Psoas muscle (tissue), 8 donors: ENCODE data around the gene FSTL4. TPM values are rescaled to one million over a fixed set of nuclear protein-coding genes. Genes with fewer than 3 reads are reported as not detected.

Source experiments
- ATAC-seq, 4 donors: fragments of 200-7000 bp; cut with Tn5 transposase; one replicate each; pipeline ENCODE4 v1.9.1; 2020; ENCODE audit warnings: moderate library complexity in 3 of 4, mild to moderate bottlenecking in 2 of 4
- DNase-seq, 2 donors: peaks; one replicate each; pipeline ENCODE4 v3.0.0-alpha.2; 2020
- H3K27ac ChIP-seq: fragments of 200-600 bp; one replicate; pipeline ENCODE4 v1.8.0; 2022
- H3K27me3 ChIP-seq, 3 donors: fragments of 200-600 bp in 1 of 3; one replicate each; pipeline versions ENCODE4 v1.6.1 to v1.8.0; 2013 to 2022; ENCODE audit warnings: low read length in 2 of 3, mild to moderate bottlenecking in 2 of 3, moderate library complexity in 1 of 3; ENCODE audit not compliant: insufficient read depth in 3 of 3
- H3K36me3 ChIP-seq, 2 donors: fragments of 200-600 bp in 1 of 2; one replicate each; pipeline versions ENCODE4 v1.6.1 to v1.8.0; 2013 to 2022; ENCODE audit warnings: low read depth in 1 of 2, mild to moderate bottlenecking in 1 of 2, moderate library complexity in 1 of 2; ENCODE audit not compliant: insufficient read depth in 1 of 2
- H3K4me1 ChIP-seq: fragments of 200-600 bp; one replicate; pipeline ENCODE4 v1.8.0; 2022
- H3K4me3 ChIP-seq: fragments of 200-600 bp; one replicate; pipeline ENCODE4 v1.8.0; 2022; ENCODE audit warnings: mild to moderate bottlenecking
- H3K9me3 ChIP-seq: fragments of 200-600 bp; one replicate; pipeline ENCODE4 v1.8.0; 2022
- CTCF ChIP-seq: fragments of 200-600 bp; IDR thresholded peaks from one replicate; pipeline ENCODE4 v1.8.0; 2022; ENCODE audit warnings: antibody characterized with exemption
- WGBS, 3 donors: extraction: QIAGEN DNeasy Blood & Tissue Kit; methylation state at CpG; one replicate each; pipeline versions ENCODE4 v1.1.6 to v1.1.7; 2013; 5-methylcytosine and 5-hydroxymethylcytosine counted together
- intact Hi-C, 2 donors: fragments of 100-400 bp; cut with DNase I; formaldehyde crosslinking; loops; one replicate each; pipeline versions ENCODE4 v1.11.0 to v1.14.2; 2022
- polyA plus RNA-seq, 3 donors: library from polyadenylated mRNA; stranded (reverse); fragments of 200-250 nt; gene quantifications; one replicate each; pipeline ENCODE4 v1.2.3, GENCODE V29; 2013
- total RNA-seq, 4 donors: library from RNA; stranded (reverse); fragmentation: NEBNext Ultra II Directional in 2 of 4; extraction: Animal tissue kit (Norgen Biotek cat#: 25700) in 2 of 4; gene quantifications; one replicate each; pipeline versions ENCODE4 v1.2.1 to v1.2.4, GENCODE V29; 2021 to 2023
- donor health status: healthy with polysubstance abuse.
- donor health status: DM: no; HTN: no; CAD: no; lungs with moderate emphysema.
- donor health status: Bipolar disorder and iron deficiency.
- donor health status: healthy.
- donor health status: DM: yes; HTN: yes; CAD: no.
- donor health status: DM: no; HTN: no; CAD: no.
- donor health status: DM: no; HTN: no; CAD: no.
- donor health status: DM: yes; HTN: yes; CAD: no.

Gene FSTL4
- total and polyA plus RNA-seq, 7 donors = 0.07 to 0.81 (median 0.24) TPM

GRCh38 chr5:133323494-133324457 is 288.6 kb downstream of the FSTL4 start:
- no peaks in the 10 kb centered on the region for H3K9me3 ChIP-seq
- no peaks in the 10 kb centered on the region for H3K27me3 ChIP-seq
- ATAC-seq = peak; percentile 42 to 68 (median 44)
- H3K27ac ChIP-seq = no peak overlapping the region
- intact Hi-C loops = no loop called here
- DNase-seq = no peak
- WGBS, 3 donors = 54 to 65% (median 55%) methylated on average over 12 to 13 of the region's 13 CpGs
- H3K4me3 ChIP-seq = no peak overlapping the region
- no peak for TF ChIP-seq CTCF
- no peaks in the 10 kb centered on the region for H3K4me1 ChIP-seq
- H3K36me3 ChIP-seq = no peaks in the 10 kb centered on the region

GRCh38 chr5:133322743-133323142 is 289.6 kb downstream of the FSTL4 start:
- no peak for TF ChIP-seq CTCF
- Histone ChIP-seq H3K27me3 (no peaks in the 10 kb centered on the region), H3K27ac (no peak overlapping the region), H3K4me1 (no peaks in the 10 kb centered on the region), H3K9me3 (no peaks in the 10 kb centered on the region), H3K36me3 (no peaks in the 10 kb centered on the region), H3K4me3 (no peak overlapping the region)
- intact Hi-C loops = no loop called here
- ATAC-seq (peak in 1 of 4 donors; percentile 6), DNase-seq (no peak)
- WGBS, 3 donors = 77 to 80% (median 78%) methylated on average over 5 of the region's 5 CpGs

- intact Hi-C loops = no loop called here
- DNase-seq = no peak
- H3K27me3 ChIP-seq = no peaks in the 10 kb centered on the region
- no peaks in the 10 kb centered on the region for H3K4me1 ChIP-seq
- H3K4me3 ChIP-seq = no peak overlapping the region
- no peak for TF ChIP-seq CTCF
- ATAC-seq = no peak
- H3K27ac ChIP-seq = no peak overlapping the region
- WGBS, 3 donors = 68 to 79% (median 69%) methylated on average over 6 of the region's 6 CpGs
- no peaks in the 10 kb centered on the region for H3K9me3 ChIP-seq
- H3K36me3 ChIP-seq = no peaks in the 10 kb centered on the region
These were observed 290.4 kb downstream of the FSTL4 start for GRCh38 chr5:133321833-133322420.

GRCh38 chr5:133321286-133321832 is 291.0 kb downstream of the FSTL4 start:
- Histone ChIP-seq H3K27ac (no peak overlapping the region), H3K36me3 (no peaks in the 10 kb centered on the region), H3K27me3 (no peaks in the 10 kb centered on the region), H3K4me1 (no peaks in the 10 kb centered on the region), H3K4me3 (no peak overlapping the region), H3K9me3 (no peaks in the 10 kb centered on the region)
- WGBS, 3 donors = 90 to 96% (median 93%) methylated on average over 13 of the region's 13 CpGs
- DNase-seq (no peak), ATAC-seq (no peak)
- intact Hi-C loops = no loop called here
- TF ChIP-seq CTCF = no peak
